Calu3 (cell line): ENCODE results near the gene SRP68. TPM values are rescaled to one million over a fixed set of nuclear protein-coding genes. Genes with fewer than 3 reads are reported as not detected.

Source experiments
- BruUV-seq: library from RNA; stranded (reverse); fragments of 400-500 nt; replicated peaks from 2 replicates; lab custom pipeline; 2021; lab: Mats Ljungman, UMichigan
- CTCF ChIA-PET: fragments of 300-600 bp; sonication (Branson Sonifier 250); formaldehyde crosslinking; loops from one replicate; lab custom pipeline; 2022; ENCODE audit warnings: antibody characterized with exemption; lab: Charles Lee
- DNase-seq: peaks from one replicate; pipeline ENCODE4 v3.0.0; 2022
- H3K27ac Mint-ChIP-seq: one replicate; pipeline ENCODE4 v1.8.0; 2022; ENCODE audit warnings: mixed read lengths; ENCODE audit not compliant: unreplicated experiment
- H3K27me3 Mint-ChIP-seq: one replicate; pipeline ENCODE4 v1.8.0; 2022; ENCODE audit warnings: mixed read lengths; ENCODE audit not compliant: unreplicated experiment
- H3K36me3 Mint-ChIP-seq: one replicate; pipeline ENCODE4 v1.8.0; 2022; ENCODE audit warnings: mild to moderate bottlenecking, moderate library complexity, mixed read lengths; ENCODE audit not compliant: insufficient read depth, unreplicated experiment
- H3K4me1 Mint-ChIP-seq: one replicate; pipeline ENCODE4 v1.8.0; 2022; ENCODE audit warnings: mild to moderate bottlenecking, low read depth, mixed read lengths; ENCODE audit not compliant: unreplicated experiment
- H3K4me3 Mint-ChIP-seq: one replicate; pipeline ENCODE4 v1.8.0; 2022; ENCODE audit warnings: mild to moderate bottlenecking, low read depth, moderate library complexity, mixed read lengths; ENCODE audit not compliant: unreplicated experiment
- H3K9me3 Mint-ChIP-seq: one replicate; pipeline ENCODE4 v1.8.0; 2022; ENCODE audit warnings: low read depth, mixed read lengths; ENCODE audit not compliant: unreplicated experiment
- CTCF ChIP-seq: fragments of 200-600 bp; IDR thresholded peaks from one replicate; pipeline ENCODE4 v1.8.0; 2022; ENCODE audit warnings: antibody characterized with exemption; ENCODE audit not compliant: unreplicated experiment
- intact Hi-C: fragments of 100-400 bp; cut with micrococcal nuclease; formaldehyde crosslinking; loops from one replicate; pipeline ENCODE4 v1.10.0; 2022; ENCODE audit not compliant: unreplicated experiment
- total RNA-seq: library from RNA; stranded (reverse); gene quantifications from 2 replicates; pipeline ENCODE4 v1.2.3, GENCODE V29; 2022

Gene SRP68
- total RNA-seq, 1 experiment from 2014 or later, result 80.7 TPM

- H3K9me3 Mint-ChIP-seq, result no peaks in the 10 kb centered on the region
- H3K36me3 Mint-ChIP-seq, result peaks cover 12% of the 10 kb centered on the region
- DNase-seq, result no peak
- intact Hi-C loops, result no loop called here
- BruUV-seq, result no TSS peak
- TF ChIP-seq CTCF, result no peak
- H3K4me3 Mint-ChIP-seq, result no peak overlapping the region
- CTCF ChIA-PET, result no interaction called here
- H3K27ac Mint-ChIP-seq, result no peak overlapping the region
- no peaks in the 10 kb centered on the region for H3K27me3 Mint-ChIP-seq
- peaks cover 15% of the 10 kb centered on the region for H3K4me1 Mint-ChIP-seq
These were observed 39.2 kb downstream of the SRP68 start for GRCh38 chr17:76033139-76033538.

- H3K27ac Mint-ChIP-seq, result no peak overlapping the region
- DNase-seq, result no peak
- intact Hi-C loops, result no loop called here
- H3K4me1 Mint-ChIP-seq, result peaks cover 15% of the 10 kb centered on the region
- no TSS peak for BruUV-seq
- H3K9me3 Mint-ChIP-seq, result no peaks in the 10 kb centered on the region
- CTCF ChIA-PET, result no interaction called here
- H3K4me3 Mint-ChIP-seq, result no peak overlapping the region
- H3K36me3 Mint-ChIP-seq, result peaks cover 8% of the 10 kb centered on the region
- TF ChIP-seq CTCF, result no peak
- H3K27me3 Mint-ChIP-seq, result no peaks in the 10 kb centered on the region
These were observed 39.6 kb downstream of the SRP68 start for GRCh38 chr17:76032780-76033108.

GRCh38 chr17:76032073-76032779 lies 40.1 kb downstream of the SRP68 start:
- no peak for TF ChIP-seq CTCF
- CTCF ChIA-PET, result interaction anchor here (0.7 kb wide), 1 partner anchor 186 kb away, joined by 3 read pairs; no protein-coding TSS in a partner anchor

GRCh38 chr17:76027159-76027839 lies 45.0 kb downstream of the SRP68 start, which contains the start of gene EVPL:
EVPL (minus strand) TSS chr17:76027306; CDS start chr17:76027198, 108 bp downstream.
- DNase-seq, result peak; percentile 94
- H3K4me1 Mint-ChIP-seq, result peaks cover 23% of the 10 kb centered on the region
- peaks cover 47% of the 10 kb centered on the region for H3K36me3 Mint-ChIP-seq
- no peaks in the 10 kb centered on the region for H3K27me3 Mint-ChIP-seq
- H3K27ac Mint-ChIP-seq, result peak within 1 kb of the TSS; percentile 71
- CTCF ChIA-PET, result interaction anchor here (1.8 kb wide), 1 partner anchor 24 kb away, joined by 3 read pairs; no protein-coding TSS in a partner anchor
- H3K9me3 Mint-ChIP-seq, result no peaks in the 10 kb centered on the region
- intact Hi-C loops, result loop anchor here (5.0 kb wide), 1 partner anchor 45 kb away; the partner anchor contains the start of genes GALR2 and SRP68
- no TSS peak for BruUV-seq
- TF ChIP-seq CTCF, result no peak
- peak within 1 kb of the TSS; percentile 97 for H3K4me3 Mint-ChIP-seq

More at GRCh38 chr17:76032073-76032779, 40.1 kb downstream of the SRP68 start:
- H3K27me3 Mint-ChIP-seq, result no peaks in the 10 kb centered on the region
- no peaks in the 10 kb centered on the region for H3K9me3 Mint-ChIP-seq
- BruUV-seq, result no TSS peak
- H3K4me3 Mint-ChIP-seq, result no peak overlapping the region
- DNase-seq, result peak; percentile 31
- no peak overlapping the region for H3K27ac Mint-ChIP-seq
- peaks cover 12% of the 10 kb centered on the region for H3K36me3 Mint-ChIP-seq
- peaks cover 15% of the 10 kb centered on the region for H3K4me1 Mint-ChIP-seq
- intact Hi-C loops, result no loop called here
